Head of caudate nucleus (tissue), 42 donors: ENCODE results near the gene HYI.

Experiments
- DNase-seq, 42 donors: peaks; one replicate each; pipeline versions ENCODE4 v3.0.0 to v3.0.0-alpha.2; 2020 to 2021; ENCODE audit warnings: mixed read lengths in 7 of 42
- intact Hi-C: fragments of 100-400 bp; cut with DNase I; formaldehyde crosslinking; loops from one replicate; pipeline ENCODE4 v1.15.0; 2022

Gene HYI

GRCh38 chr1:43447891-43448708, 5.6 kb downstream of the HYI start:
- intact Hi-C loops = loop anchor here (10.0 kb wide), 1 partner anchor 63 kb away; the partner anchor contains the start of genes MED8 and SZT2
- DNase-seq = peak in 3 of 42 donors; percentile 6 to 33 (median 11)

- intact Hi-C loops = loop anchor here (10.0 kb wide), 1 partner anchor 62 kb away; the partner anchor contains the start of genes MED8 and SZT2
- peak in 4 of 42 donors; percentile 3 to 40 (median 8) for DNase-seq
Observed at GRCh38 chr1:43446881-43447835, 6.6 kb downstream of the HYI start.

GRCh38 chr1:43446388-43446740, 7.4 kb downstream of the HYI start:
- intact Hi-C loops = loop anchor here (10.0 kb wide), 1 partner anchor 62 kb away; the partner anchor contains the start of genes MED8 and SZT2
- DNase-seq = peak in 4 of 42 donors; percentile 2 to 13 (median 6)

GRCh38 chr1:43445606-43446387, 7.9 kb downstream of the HYI start:
- DNase-seq = peak in 7 of 42 donors; percentile 1 to 25 (median 6)
- intact Hi-C loops = loop anchor here (10.0 kb wide), 1 partner anchor 61 kb away; the partner anchor contains the start of genes MED8 and SZT2

- intact Hi-C loops = loop anchor here (10.0 kb wide), 1 partner anchor 60 kb away; the partner anchor contains the start of genes MED8 and SZT2
- peak in 4 of 42 donors; percentile 5 to 17 (median 10) for DNase-seq
Observed at GRCh38 chr1:43444836-43445235, 8.9 kb downstream of the HYI start.

GRCh38 chr1:43444151-43444828, 9.4 kb downstream of the HYI start:
- intact Hi-C loops = loop anchor here (10.0 kb wide), 1 partner anchor 59 kb away; the partner anchor contains the start of genes MED8 and SZT2
- peak in 6 of 42 donors; percentile 2 to 23 (median 10) for DNase-seq

GRCh38 chr1:43443197-43443946, 10.4 kb downstream of the HYI start:
- DNase-seq = peak in 6 of 42 donors; percentile 3 to 24 (median 11)
- intact Hi-C loops = loop anchor here (10.0 kb wide), 1 partner anchor 59 kb away; the partner anchor contains the start of genes MED8 and SZT2

- intact Hi-C loops = loop anchor here (10.0 kb wide), 1 partner anchor 58 kb away; the partner anchor contains the start of genes MED8 and SZT2
Observed at GRCh38 chr1:43442756-43443155, 11.0 kb downstream of the HYI start.

GRCh38 chr1:43441894-43442637, 11.7 kb downstream of the HYI start:
- DNase-seq = peak in 6 of 42 donors; percentile 1 to 34 (median 4)
- intact Hi-C loops = loop anchor here (10.0 kb wide), 1 partner anchor 57 kb away; the partner anchor contains the start of genes MED8 and SZT2

More at GRCh38 chr1:43442756-43443155, 11.0 kb downstream of the HYI start:
- peak in 3 of 42 donors; percentile 3 to 25 (median 5) for DNase-seq

GRCh38 chr1:43441166-43441893, 12.4 kb downstream of the HYI start:
- intact Hi-C loops = loop anchor here (10.0 kb wide), 1 partner anchor 57 kb away; the partner anchor contains the start of genes MED8 and SZT2

GRCh38 chr1:43440358-43440757, 13.4 kb downstream of the HYI start:
- peak in 7 of 42 donors; percentile 0 to 8 (median 3) for DNase-seq
- intact Hi-C loops = loop anchor here (10.0 kb wide), 1 partner anchor 56 kb away; the partner anchor contains the start of genes MED8 and SZT2

More at GRCh38 chr1:43441166-43441893, 12.4 kb downstream of the HYI start:
- peak in 5 of 42 donors; percentile 2 to 41 (median 7) for DNase-seq

GRCh38 chr1:43439781-43440180, 13.9 kb downstream of the HYI start:
- peak in 6 of 42 donors; percentile 0 to 31 (median 4) for DNase-seq
- intact Hi-C loops = loop anchor here (10.0 kb wide), 1 partner anchor 55 kb away; the partner anchor contains the start of genes MED8 and SZT2

- DNase-seq = peak in 6 of 42 donors; percentile 4 to 14 (median 8)
- intact Hi-C loops = no loop called here
Observed at GRCh38 chr1:43438953-43439581, 14.7 kb downstream of the HYI start.

GRCh38 chr1:43438576-43438952, 15.2 kb downstream of the HYI start:
- peak in 4 of 42 donors; percentile 2 to 5 (median 3) for DNase-seq
- intact Hi-C loops = no loop called here
